ENCODE results near the gene PBXIP1. TPM values are rescaled to one million over a fixed set of nuclear protein-coding genes. Genes with fewer than 3 reads are reported as not detected.

The PBXIP1 gene
- total RNA-seq, 4 donors from 2014 or later: 66.6 to 117 (median 109) TPM

DNA sequence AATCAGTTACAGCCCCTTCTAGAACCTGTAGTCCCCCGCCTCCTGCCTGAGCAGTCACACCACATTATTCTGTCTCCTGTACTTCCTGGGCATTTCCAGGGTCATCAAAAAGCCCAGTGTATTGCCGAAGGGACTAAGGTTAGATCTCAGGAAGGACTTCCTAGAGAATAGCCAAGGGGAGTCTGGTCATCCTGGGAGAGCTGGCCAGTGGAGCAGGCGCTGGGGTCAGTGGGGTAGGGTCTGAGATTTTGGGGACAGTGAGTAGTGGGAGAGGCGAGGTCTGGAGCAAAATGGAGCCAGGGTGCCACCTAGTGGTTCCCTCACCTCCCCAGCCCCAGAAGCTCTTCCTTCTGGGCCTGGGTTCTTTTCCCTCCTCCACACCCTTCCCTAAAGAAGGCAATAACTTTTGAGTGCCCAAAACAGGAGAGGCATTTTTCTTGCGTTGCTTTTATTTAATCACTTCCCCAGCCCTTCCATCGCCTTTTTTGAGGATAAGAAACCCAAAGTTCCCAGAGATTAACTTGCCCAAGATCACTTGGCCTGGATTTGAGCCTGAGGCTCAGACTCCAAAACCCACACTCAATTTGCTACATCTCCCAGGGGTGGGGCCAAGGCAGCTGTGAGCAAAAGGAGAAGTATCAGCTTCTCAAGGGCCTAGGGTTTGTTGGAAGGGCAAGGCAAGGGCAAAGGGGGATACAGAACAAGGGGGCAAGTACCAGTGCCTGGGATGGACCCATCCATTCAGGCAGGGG is 12.1 kb downstream of the PBXIP1 start:
- H3K4me1 ChIP-seq: peaks cover 4 to 53% (median 33%) of the 10 kb centered on the region in 4 donors
- no peaks in the 10 kb centered on the region for H3K9me3 ChIP-seq
- no peak overlapping the region for H3K4me3 ChIP-seq
- H3K36me3 ChIP-seq: peaks cover 0 to 33% (median 0%) of the 10 kb centered on the region in 3 donors
- TF ChIP-seq POLR2A (IDR thresholded peaks at IDR 0.05): no peak
- TF ChIP-seq, protein P1, sequence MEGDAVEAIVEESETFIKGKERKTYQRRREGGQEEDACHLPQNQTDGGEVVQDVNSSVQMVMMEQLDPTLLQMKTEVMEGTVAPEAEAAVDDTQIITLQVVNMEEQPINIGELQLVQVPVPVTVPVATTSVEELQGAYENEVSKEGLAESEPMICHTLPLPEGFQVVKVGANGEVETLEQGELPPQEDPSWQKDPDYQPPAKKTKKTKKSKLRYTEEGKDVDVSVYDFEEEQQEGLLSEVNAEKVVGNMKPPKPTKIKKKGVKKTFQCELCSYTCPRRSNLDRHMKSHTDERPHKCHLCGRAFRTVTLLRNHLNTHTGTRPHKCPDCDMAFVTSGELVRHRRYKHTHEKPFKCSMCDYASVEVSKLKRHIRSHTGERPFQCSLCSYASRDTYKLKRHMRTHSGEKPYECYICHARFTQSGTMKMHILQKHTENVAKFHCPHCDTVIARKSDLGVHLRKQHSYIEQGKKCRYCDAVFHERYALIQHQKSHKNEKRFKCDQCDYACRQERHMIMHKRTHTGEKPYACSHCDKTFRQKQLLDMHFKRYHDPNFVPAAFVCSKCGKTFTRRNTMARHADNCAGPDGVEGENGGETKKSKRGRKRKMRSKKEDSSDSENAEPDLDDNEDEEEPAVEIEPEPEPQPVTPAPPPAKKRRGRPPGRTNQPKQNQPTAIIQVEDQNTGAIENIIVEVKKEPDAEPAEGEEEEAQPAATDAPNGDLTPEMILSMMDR (IDR thresholded peaks at IDR 0.05): peak; percentile 44 to 77 (median 69)
- DNase-seq: peak; percentile 58 to 73 (median 67)
- H3K27ac ChIP-seq: peak overlapping the region; percentile 57 to 85 (median 72)
- H3K27me3 ChIP-seq: no peaks in the 10 kb centered on the region

DNA sequence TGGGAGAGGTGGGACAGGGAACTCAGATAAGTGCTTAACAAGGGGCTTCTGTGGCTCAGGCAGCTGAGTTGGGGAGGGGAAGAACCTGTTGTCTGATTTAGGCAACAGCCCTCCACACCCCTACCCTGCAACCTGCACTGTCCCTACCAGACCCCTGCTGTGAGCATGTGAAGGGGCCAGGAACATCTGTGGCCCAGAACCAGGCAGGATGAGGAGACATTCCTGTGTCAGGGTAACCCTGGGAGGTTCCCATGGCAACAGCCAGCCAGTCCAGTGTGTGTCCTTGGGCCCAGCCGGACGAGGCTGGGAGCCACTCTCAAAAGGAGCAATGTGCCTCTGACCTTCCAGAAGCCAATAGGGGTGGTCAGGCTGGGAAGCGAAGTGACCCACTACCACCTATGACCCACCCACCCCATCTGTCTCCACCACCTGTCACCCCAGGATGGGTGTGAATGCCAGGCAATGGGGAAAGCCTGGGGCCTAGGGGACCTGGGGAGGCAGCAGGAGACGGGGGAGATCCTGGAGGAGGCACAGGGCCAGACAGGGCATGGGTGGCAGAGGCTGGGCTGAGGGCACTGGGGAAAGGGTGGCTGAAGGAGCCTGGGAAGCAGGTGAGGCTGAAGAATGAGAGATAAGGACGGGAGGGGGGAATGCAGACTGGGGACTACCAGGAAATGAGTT is 14.4 kb downstream of the PBXIP1 start:
- H3K27ac ChIP-seq: peak overlapping the region; percentile 24 to 77 (median 63)
- H3K4me3 ChIP-seq: no peak overlapping the region
- H3K36me3 ChIP-seq: peaks cover 0 to 15% (median 0%) of the 10 kb centered on the region in 3 donors
- H3K27me3 ChIP-seq: no peaks in the 10 kb centered on the region
- H3K4me1 ChIP-seq: peaks cover 4 to 61% (median 36%) of the 10 kb centered on the region in 4 donors
- no peaks in the 10 kb centered on the region for H3K9me3 ChIP-seq
- TF ChIP-seq POLR2A (IDR thresholded peaks at IDR 0.05): no peak
- TF ChIP-seq, protein P1 (IDR thresholded peaks at IDR 0.05): no peak
- DNase-seq: no peak

DNA sequence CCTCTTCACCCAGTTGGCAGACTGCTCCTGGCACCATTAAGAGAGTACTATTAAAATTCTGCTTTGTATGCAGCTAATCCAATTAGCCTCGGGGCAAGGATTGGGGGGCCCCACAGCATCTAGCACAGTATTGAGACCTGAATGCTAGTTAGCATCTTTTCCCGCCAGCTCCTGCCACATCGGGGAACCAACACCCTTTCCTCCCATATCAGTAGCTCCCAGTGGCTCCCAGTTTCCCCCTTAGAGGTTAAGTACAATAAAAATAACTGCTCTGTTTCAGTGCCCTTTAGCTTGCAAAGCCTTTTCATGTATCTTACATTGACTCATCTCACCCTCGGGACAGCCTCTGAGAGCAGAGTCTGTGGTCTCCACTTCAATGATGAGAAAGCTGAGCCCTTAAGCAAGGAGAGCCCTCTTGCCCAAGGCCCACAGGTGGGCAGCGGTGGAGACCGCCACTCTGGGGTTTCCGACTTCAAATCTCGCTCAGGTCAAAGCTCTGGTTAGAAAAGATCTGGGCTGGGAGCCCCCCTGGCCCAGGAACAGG is 15.2 kb downstream of the PBXIP1 start:
- Histone ChIP-seq H3K27ac (no peak overlapping the region), H3K36me3 (peaks cover 0 to 8% (median 0%) of the 10 kb centered on the region in 3 donors), H3K4me1 (peaks cover 4 to 60% (median 38%) of the 10 kb centered on the region in 4 donors), H3K9me3 (no peaks in the 10 kb centered on the region), H3K4me3 (no peak overlapping the region), H3K27me3 (no peaks in the 10 kb centered on the region)
- TF ChIP-seq POLR2A (IDR thresholded peaks at IDR 0.05): no peak
- TF ChIP-seq, protein P1 (IDR thresholded peaks at IDR 0.05): no peak
- DNase-seq: no peak

DNA sequence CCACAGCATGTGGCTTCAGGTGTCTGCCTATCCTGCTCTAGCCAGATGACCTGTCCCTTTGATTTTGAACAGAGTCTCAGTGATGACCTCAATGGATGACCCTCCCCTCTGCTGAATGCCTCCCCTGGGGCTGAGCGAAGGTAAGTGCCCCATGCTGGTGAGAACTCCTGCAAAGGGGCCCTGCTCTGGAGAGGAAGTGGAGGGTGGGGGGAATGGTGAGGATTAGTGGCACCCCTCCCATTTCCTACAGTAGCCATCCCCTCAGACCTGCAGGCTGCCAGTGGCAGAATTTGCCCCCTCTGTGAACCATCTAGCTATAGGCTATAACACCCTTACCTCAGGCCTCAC is 15.7 kb downstream of the PBXIP1 start:
- H3K9me3 ChIP-seq: no peaks in the 10 kb centered on the region
- H3K4me1 ChIP-seq: peaks cover 4 to 60% (median 39%) of the 10 kb centered on the region in 4 donors
- no peak for TF ChIP-seq POLR2A (IDR thresholded peaks at IDR 0.05)
- TF ChIP-seq, protein P1 (IDR thresholded peaks at IDR 0.05): no peak
- H3K27ac ChIP-seq: no peak overlapping the region
- no peak for DNase-seq
- H3K36me3 ChIP-seq: peaks cover 0 to 5% (median 0%) of the 10 kb centered on the region in 3 donors
- no peak overlapping the region for H3K4me3 ChIP-seq
- H3K27me3 ChIP-seq: no peaks in the 10 kb centered on the region

DNA sequence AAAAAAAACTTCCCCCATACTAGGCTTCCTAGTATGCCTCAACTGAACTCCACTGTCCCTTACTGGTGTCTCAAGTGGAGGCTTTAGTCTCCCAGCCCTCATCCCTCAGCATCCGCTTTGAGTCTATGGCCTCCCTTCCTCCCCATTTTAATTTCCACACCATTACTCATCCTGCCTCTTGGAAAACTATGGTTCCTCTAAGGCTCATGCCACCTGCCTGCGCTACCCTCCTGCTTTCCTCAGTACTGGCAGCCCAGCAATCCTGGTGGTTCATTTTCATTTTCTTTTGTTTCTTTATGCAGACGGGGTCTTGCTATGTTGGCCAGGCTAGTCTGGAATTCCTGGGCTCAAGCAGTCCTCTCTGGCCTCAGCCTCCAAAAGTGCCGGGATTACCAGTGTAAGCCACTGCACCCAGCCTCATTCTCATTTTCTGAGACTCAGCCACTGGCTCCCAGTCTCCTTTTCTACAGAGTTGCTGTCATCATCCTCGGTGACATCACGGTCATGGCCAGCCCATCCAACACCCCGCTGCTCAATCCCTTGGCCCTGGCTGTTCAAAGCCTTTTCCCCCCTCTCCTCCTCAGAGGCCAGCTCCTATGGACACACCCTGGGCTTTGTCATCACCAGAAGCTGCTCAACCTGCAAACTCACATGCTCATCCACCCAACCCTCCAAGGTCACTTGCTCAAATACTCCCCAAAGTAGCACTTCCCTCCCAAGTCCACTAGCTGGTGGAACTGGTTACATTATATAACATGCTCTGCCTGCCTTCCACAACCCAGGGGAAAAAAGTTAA is 17.1 kb downstream of the PBXIP1 start:
- H3K27me3 ChIP-seq: no peaks in the 10 kb centered on the region
- peaks cover 0 to 48% (median 32%) of the 10 kb centered on the region in 4 donors for H3K4me1 ChIP-seq
- H3K36me3 ChIP-seq: no peaks in the 10 kb centered on the region
- H3K4me3 ChIP-seq: no peak overlapping the region
- TF ChIP-seq, protein P1 (IDR thresholded peaks at IDR 0.05): no peak
- no peak for TF ChIP-seq POLR2A (IDR thresholded peaks at IDR 0.05)
- H3K9me3 ChIP-seq: no peaks in the 10 kb centered on the region
- H3K27ac ChIP-seq: peak overlapping the region in 3 of 4 donors; percentile 27 to 99 (median 93)
- no peak for DNase-seq
